ENCODE measurements around the gene RIBC2. TPM values are rescaled to one million over a fixed set of nuclear protein-coding genes. Genes with fewer than 3 reads are reported as not detected.
"Not testable (repeated sequence)": the region's sequence is repeated elsewhere in the genome, so short reads cannot be mapped to it uniquely, and the experiment has no call there.

The RIBC2 gene, protein sequence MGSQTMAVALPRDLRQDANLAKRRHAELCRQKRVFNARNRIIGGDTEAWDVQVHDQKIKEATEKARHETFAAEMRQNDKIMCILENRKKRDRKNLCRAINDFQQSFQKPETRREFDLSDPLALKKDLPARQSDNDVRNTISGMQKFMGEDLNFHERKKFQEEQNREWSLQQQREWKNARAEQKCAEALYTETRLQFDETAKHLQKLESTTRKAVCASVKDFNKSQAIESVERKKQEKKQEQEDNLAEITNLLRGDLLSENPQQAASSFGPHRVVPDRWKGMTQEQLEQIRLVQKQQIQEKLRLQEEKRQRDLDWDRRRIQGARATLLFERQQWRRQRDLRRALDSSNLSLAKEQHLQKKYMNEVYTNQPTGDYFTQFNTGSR
- total RNA-seq: 2.6 TPM
- long read RNA-seq, partial matches to known transcripts: 0 of 5 reads
- long read RNA-seq, other reads (novel, unspliced or antisense): 2 of 5 reads

- DNase-seq (peak; percentile 85), ATAC-seq (peak; percentile 93)
- peak within 1 kb of the TSS; percentile 76 for H3K27ac ChIP-seq
- H3K36me3 ChIP-seq: no peaks in the 10 kb centered on the region
- no peaks in the 10 kb centered on the region for H3K9me3 ChIP-seq
- TF ChIP-seq, protein P1, sequence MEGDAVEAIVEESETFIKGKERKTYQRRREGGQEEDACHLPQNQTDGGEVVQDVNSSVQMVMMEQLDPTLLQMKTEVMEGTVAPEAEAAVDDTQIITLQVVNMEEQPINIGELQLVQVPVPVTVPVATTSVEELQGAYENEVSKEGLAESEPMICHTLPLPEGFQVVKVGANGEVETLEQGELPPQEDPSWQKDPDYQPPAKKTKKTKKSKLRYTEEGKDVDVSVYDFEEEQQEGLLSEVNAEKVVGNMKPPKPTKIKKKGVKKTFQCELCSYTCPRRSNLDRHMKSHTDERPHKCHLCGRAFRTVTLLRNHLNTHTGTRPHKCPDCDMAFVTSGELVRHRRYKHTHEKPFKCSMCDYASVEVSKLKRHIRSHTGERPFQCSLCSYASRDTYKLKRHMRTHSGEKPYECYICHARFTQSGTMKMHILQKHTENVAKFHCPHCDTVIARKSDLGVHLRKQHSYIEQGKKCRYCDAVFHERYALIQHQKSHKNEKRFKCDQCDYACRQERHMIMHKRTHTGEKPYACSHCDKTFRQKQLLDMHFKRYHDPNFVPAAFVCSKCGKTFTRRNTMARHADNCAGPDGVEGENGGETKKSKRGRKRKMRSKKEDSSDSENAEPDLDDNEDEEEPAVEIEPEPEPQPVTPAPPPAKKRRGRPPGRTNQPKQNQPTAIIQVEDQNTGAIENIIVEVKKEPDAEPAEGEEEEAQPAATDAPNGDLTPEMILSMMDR (IDR thresholded peaks at IDR 0.05): no peak
- H3K4me1 ChIP-seq: peaks cover 13% of the 10 kb centered on the region
- no peaks in the 10 kb centered on the region for H3K27me3 ChIP-seq (ENCODE audit: low read depth)
- intact Hi-C loops (cut with DNase I): no loop called here
- peak within 1 kb of the TSS; percentile 61 for H3K4me3 ChIP-seq
Observed at GRCh38 chr22:45413368-45414211, at the start of gene RIBC2, which contains the start of gene SMC1B. TSS of gene RIBC2 (plus strand) at chr22:45413693. CDS start at chr22:45413887, 194 bp downstream. TSS of gene SMC1B (minus strand) at chr22:45413599. CDS start at chr22:45413567, 32 bp downstream.

- Histone ChIP-seq H3K4me3 (no peak overlapping the region), H3K27ac (no peak overlapping the region), H3K27me3 (ENCODE audit: low read depth) (no peaks in the 10 kb centered on the region), H3K36me3 (no peaks in the 10 kb centered on the region), H3K4me1 (no peaks in the 10 kb centered on the region), H3K9me3 (no peaks in the 10 kb centered on the region)
- TF ChIP-seq, protein P1 (IDR thresholded peaks at IDR 0.05): no peak
- ATAC-seq (no peak), DNase-seq (no peak)
- intact Hi-C loops (cut with DNase I): no loop called here
Observed at GRCh38 chr22:45366713-45367112, 46.8 kb upstream of the RIBC2 start.

- H3K4me3 ChIP-seq; H3K9me3 ChIP-seq; H3K36me3 ChIP-seq; DNase-seq; H3K27ac ChIP-seq; H3K27me3 ChIP-seq (ENCODE audit: low read depth); H3K4me1 ChIP-seq; intact Hi-C loops (cut with DNase I); ATAC-seq: not testable (repeated sequence)
Observed at GRCh38 chr22:45373592-45373991, 39.9 kb upstream of the RIBC2 start.

DNA sequence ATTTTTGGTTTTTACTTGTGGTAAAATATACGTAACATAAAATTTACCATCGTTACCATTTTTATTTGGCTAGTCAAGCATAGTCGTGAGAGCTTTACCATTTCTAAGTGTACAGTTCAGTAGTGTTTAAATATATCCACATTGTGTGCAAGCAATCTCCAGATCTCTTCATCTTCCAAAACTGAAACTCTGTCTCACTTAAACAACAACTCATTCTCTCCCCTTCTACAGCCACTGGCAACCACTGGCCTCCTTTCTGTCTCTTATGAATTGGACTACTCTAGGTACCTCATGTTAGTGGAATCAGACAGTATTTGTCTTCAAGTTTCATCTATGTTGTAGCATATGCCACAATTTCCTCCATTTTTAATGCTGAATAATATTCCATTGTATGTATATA is 37.5 kb upstream of the RIBC2 start:
- intact Hi-C loops (cut with DNase I): no loop called here
- no peaks in the 10 kb centered on the region for H3K9me3 ChIP-seq

DNA sequence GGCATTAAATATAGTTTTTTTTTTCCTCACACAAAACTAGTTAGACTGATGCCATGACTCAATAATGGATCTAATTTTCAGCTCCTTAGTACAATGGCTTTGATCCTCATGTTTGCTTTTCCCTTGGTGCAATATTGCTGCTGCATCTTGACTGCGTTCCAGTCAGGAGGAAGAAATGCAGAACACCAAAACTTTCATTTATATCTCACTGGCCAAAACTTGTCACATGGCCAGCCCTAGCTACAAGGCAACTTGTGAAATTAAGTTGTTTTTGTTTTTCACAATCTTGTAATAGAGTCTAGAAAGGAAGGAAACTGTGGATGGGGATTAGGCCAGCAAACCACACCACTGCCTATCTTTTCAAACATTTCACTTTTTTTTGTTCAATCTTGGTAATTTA is 36.8 kb upstream of the RIBC2 start:
- TF ChIP-seq, protein P1 (IDR thresholded peaks at IDR 0.05): no peak
- no peaks in the 10 kb centered on the region for H3K4me1 ChIP-seq
- no peak overlapping the region for H3K4me3 ChIP-seq
- ATAC-seq (peak in 1 of 2 donors; percentile 46), DNase-seq (no peak)
- H3K9me3 ChIP-seq: no peaks in the 10 kb centered on the region
- no peaks in the 10 kb centered on the region for H3K36me3 ChIP-seq
- intact Hi-C loops (cut with DNase I): no loop called here
- no peaks in the 10 kb centered on the region for H3K27me3 ChIP-seq (ENCODE audit: low read depth)
- H3K27ac ChIP-seq: no peak overlapping the region

More for the DNA sequence above, 37.5 kb upstream of the RIBC2 start:
- ATAC-seq: no peak
- H3K36me3 ChIP-seq: no peaks in the 10 kb centered on the region
- H3K4me3 ChIP-seq: no peak overlapping the region
- no peaks in the 10 kb centered on the region for H3K4me1 ChIP-seq
- TF ChIP-seq, protein P1 (IDR thresholded peaks at IDR 0.05): no peak
- H3K27ac ChIP-seq: no peak overlapping the region
- H3K27me3 ChIP-seq (ENCODE audit: low read depth): no peaks in the 10 kb centered on the region
- no peak for DNase-seq
